Stimulated activated CD8-positive, alpha-beta memory T cell treated with anti-CD3 and anti-CD28 coated beads, Interleukin-4, amount 100 ng/mL, for 4 hours (primary cell): ENCODE measurements around the gene CRAT.

ENCODE experiments used
- DNase-seq, 2 donors: peaks; one replicate each; pipeline ENCODE4 v3.0.0-alpha.2; 2020; ENCODE audit warnings: low read depth in 2 of 2, low spot score in 1 of 2

Gene CRAT

DNA sequence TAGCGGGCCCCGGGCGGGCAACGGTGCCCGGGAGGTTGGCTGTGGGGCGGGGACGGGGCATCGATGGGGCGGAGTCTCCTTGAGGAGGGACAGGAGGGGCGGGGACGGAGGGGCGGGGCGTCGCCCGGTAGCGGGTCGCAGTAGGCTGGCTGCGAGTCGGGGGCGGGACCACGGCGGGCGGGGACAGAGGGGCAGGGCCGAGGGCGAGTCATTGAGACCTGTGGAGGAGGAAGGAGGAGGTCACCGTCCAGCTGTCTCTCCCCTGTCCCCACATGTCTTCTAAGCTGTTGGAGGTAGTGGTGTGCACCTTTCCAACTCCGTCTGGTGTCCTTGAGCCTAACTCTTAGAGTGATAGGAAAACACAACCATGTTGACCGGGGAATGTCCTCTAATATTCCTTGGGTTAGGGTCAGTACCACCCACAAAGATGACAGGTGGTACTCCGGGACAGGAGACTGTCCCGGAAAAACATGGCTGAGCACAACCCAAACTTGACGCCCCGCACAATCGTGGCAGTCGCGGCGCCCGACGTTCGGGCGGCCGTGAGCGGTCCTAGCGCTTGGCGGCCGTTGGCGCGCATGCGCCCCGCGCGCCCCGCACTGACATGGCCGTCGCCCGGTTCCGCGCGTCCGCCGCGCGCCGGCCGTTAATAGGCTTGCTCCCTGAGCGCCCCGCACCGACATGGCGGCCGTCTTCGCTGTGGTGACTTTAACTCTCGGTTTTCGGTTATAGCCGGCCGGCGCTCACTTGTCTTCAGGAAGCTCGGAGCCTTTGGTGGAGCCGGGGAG is at the start of gene CRAT, which contains the start of gene PTPA:
TSS of gene CRAT (minus strand) at position 54 of the 788 bp plus-strand sequence. CDS start 284 bp downstream, outside the sequence.
TSS of gene PTPA (plus strand) at position 676 of the 788 bp plus-strand sequence. CDS start 186 bp downstream, outside the sequence.
- peak; percentile 86 to 94 for DNase-seq

DNA sequence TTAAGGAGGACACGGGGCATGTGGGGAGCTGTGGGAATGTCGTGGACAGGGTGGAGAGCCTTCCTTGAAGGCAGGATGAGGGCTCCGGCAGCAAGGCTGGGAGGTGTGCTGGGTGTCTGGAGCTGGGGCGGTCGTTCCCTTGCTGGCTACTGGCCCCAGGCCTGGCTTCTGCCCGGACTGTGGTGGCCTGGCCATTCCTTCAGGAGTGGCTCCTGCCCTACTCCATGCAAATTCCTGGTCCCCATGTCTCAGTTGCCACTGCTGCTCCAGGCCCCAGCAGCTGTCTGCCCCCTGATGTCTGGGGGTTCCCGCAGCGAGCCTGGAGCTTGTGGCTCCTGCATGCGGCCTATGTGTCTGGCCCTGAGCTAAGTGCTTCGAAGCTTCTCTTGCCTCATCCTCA is 45.6 kb upstream of the CRAT start:
- DNase-seq, result no peak

- DNase-seq, result no peak
Measured at GRCh38 chr9:129154866-129155477, 44.4 kb upstream of the CRAT start.

DNA sequence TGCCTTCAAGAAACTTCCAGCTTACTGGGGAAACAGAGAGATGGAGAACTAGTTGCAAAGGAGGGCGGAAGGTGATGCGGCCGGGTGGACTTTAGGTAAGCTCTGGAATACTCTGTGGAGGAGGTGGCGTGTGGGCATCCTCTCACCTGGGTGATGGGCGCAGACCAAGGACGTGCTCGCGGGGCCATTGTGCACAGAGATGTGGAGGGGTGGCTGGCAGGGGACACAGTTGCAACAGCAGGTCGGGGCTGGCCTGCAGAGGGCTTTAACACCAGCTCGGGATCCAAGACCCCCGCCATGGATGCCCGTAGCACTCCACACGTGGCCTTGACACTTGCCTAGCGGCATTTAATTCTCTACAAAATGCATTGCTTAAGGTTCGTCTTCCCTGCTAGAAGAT is 40.9 kb upstream of the CRAT start:
- no peak for DNase-seq

- DNase-seq, result no peak
Measured at GRCh38 chr9:129150672-129151211, 40.1 kb upstream of the CRAT start.

DNA sequence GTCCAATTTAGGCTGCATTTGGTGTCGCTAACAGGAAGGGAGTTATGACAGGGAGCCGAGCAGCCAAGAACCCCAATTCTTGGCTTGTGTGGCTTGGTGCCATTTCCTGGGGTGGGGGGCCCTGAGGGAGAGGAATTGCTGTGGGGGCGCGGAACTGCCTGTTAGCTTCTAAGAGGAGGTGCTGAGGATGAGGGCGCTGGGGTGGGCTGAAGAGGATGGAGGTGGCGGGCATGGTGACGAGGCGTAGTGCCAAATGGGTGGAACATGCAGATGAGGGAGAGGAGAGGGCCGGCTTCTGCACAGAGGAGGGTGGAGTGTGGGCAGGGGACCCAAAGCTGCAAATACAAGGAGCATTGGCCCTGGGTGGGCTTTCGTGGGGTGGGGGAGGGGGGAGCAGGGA is 39.5 kb upstream of the CRAT start:
- DNase-seq, result no peak

- DNase-seq, result no peak
Measured at GRCh38 chr9:129149442-129149841, 38.8 kb upstream of the CRAT start.

- DNase-seq, result no peak
Measured at GRCh38 chr9:129148463-129149204, 38.0 kb upstream of the CRAT start.

- no peak for DNase-seq
Measured at GRCh38 chr9:129146441-129146941, 35.9 kb upstream of the CRAT start.

DNA sequence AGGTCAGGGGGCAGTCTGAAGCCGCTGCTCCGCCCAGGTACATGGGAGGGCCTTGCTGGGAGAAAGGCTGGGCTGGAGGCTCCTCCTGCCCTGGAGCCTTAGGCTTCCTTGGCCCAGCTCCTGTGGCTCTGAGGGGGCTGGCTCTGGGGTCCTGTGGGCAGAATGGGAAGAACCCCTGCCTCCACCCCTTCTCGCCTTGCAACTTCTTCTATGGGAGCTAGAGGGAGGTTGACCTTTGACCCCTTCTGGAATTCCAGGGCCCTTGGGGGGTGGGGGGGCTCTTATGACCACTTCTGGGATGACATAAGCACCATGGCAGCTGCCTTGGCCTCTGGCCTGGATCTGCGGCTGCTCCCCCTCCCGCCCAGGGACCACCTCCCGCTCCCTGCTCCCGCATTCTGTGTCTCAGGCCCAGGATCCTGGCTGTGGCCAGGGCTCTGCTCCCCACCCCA is 35.3 kb upstream of the CRAT start:
- no peak for DNase-seq

GRCh38 chr9:129145316-129145715 is 34.7 kb upstream of the CRAT start:
- no peak for DNase-seq

- peak; percentile 50 to 54 for DNase-seq
Measured at GRCh38 chr9:129143031-129143927, 32.7 kb upstream of the CRAT start.

GRCh38 chr9:129142138-129142935 is 31.7 kb upstream of the CRAT start:
- DNase-seq, result no peak

DNA sequence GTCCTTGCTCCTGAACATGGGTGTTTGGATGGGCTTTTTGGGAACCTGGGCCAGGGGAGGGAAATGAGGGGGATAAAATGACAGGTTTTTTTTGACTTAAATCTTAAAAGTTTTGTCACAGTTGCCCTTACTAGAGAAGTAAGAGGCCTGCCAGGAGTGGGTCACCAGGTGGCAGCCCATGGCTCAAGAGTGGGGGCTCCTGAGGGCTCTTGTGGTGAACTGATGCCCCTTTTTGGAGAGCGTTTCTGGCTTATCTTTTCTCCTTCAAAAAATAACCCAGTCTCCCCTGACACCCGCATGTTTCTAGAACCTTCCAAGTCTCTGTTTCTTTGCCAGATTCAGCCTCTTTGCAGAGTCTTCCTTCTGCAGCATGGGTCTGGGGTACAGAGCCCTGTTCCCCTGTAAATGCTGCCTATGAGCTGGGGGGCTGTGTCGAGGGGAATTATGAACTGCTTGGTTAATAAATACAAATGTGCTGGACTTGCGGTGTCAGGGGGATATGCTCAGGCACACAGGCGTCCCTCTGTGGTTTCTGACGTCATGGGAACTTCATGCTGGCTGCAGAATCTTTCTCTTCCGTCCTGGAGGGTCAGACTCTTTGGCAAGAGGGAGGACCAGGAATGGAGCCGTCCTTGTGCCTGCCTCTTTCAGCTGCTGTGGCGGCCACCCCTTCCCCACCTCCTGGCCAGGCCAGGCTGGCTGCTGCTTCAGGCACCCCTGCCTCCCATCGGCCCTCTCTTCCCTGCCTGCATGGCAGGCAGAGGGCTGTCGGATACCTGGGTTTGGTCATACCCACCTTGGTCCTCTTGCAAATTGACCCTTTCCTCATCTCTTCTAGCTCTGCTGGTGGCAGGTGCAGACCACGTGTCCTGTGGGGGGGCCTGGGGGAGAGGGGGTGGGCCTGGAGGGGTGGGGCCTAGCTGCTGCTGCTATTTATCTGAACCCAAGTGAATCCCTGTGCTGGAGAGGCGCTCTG is 30.8 kb upstream of the CRAT start:
- DNase-seq, result peak in 1 of 2 donors; percentile 29

DNA sequence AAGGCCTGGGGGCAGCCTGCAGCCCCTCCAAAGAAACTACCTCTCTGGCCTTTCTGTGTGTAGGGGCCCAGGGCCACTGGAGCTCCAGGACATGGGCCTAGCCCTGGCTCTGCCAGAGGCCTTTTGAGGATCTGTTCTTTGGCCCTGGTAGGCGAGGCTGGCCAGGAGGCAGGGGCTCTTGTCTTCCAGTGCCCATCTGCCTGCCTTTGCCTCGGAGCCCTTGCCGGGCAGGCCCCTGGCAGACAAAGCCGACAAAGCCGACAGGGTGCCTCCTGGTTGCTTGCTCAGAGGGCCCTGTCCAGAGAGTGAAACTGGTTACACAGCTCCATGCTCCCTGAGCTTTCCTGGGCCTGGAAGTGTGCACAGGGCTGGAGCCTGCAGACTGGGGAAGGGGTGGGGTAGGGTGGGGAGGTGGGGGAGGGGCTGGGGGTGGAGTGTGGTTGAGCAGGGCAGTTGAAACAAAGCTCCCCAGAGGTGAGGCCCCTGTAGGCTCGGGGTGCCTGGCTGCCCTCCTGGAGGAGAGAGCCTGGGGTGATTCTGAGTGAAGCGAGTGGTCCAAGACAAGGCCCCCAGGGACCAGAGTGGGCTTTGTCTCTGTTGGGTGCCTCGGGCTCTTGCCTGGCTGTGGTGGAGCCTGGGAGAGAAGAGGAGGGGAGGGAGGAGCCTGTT is 29.9 kb upstream of the CRAT start:
- DNase-seq, result no peak

GRCh38 chr9:129139993-129140396 is 29.4 kb upstream of the CRAT start:
- peak; percentile 52 to 75 for DNase-seq

GRCh38 chr9:129139233-129139992 is 28.8 kb upstream of the CRAT start:
- peak; percentile 47 to 51 for DNase-seq
